Sigmoid colon (tissue), 7 donors: ENCODE results near the gene TIGIT. TPM values are rescaled to one million over a fixed set of nuclear protein-coding genes. Genes with fewer than 3 reads are reported as not detected.
"Not testable (repeated sequence)": the region's sequence is repeated elsewhere in the genome, so short reads cannot be mapped to it uniquely, and the experiment has no call there.

ENCODE experiments used
- DNase-seq: peaks from one replicate; pipeline ENCODE4 v3.0.0-alpha.2; 2019
- H3K27ac ChIP-seq, 4 donors: fragments of 200-600 bp; sonication (generic); one replicate each; pipeline ENCODE4 v1.5.1; 2016 to 2019; ENCODE audit warnings: mild to moderate bottlenecking in 1 of 4
- H3K27me3 ChIP-seq, 3 donors: fragments of 200-600 bp; sonication (generic); one replicate each; pipeline ENCODE4 v1.5.1; 2019; ENCODE audit warnings: mild to moderate bottlenecking in 1 of 3
- H3K36me3 ChIP-seq, 4 donors: fragments of 200-600 bp; sonication (generic); one replicate each; pipeline ENCODE4 v1.5.1; 2016 to 2019
- H3K4me1 ChIP-seq, 4 donors: fragments of 200-600 bp; sonication (generic); one replicate each; pipeline ENCODE4 v1.5.1; 2017 to 2019
- H3K4me3 ChIP-seq, 4 donors: fragments of 200-600 bp; sonication (generic); one replicate each; pipeline ENCODE4 v1.5.1; 2017 to 2019; ENCODE audit warnings: mild to moderate bottlenecking in 2 of 4, moderate library complexity in 1 of 4
- H3K9me3 ChIP-seq, 4 donors: fragments of 200-600 bp in 3 of 4; sonication (generic) in 3 of 4; one replicate each; pipeline versions ENCODE4 v1.5.1 to v1.6.1; 2013 to 2019
- EP300 ChIP-seq, 4 donors: sonication (generic); formaldehyde crosslinking; IDR thresholded peaks; one replicate each; pipeline ENCODE4 v1.6.1; 2017; ENCODE audit warnings: antibody characterized with exemption in 4 of 4
- POLR2A ChIP-seq, 2 donors: fragments of 450-650 bp; IDR thresholded peaks; one replicate each; pipeline ENCODE4 v1.6.1; 2016; ENCODE audit warnings: antibody characterized with exemption in 2 of 2, mild to moderate bottlenecking in 2 of 2, moderate library complexity in 2 of 2
- POLR2AphosphoS5 ChIP-seq, 4 donors: sonication (generic); formaldehyde crosslinking; IDR thresholded peaks; one replicate each; pipeline ENCODE4 v1.6.1; 2017; ENCODE audit warnings: antibody characterized with exemption in 4 of 4
- WGBS, 2 donors: extraction: QIAGEN DNeasy Blood & Tissue Kit; methylation state at CpG; one replicate each; pipeline ENCODE4 v1.1.7; 2013; 5-methylcytosine and 5-hydroxymethylcytosine counted together
- intact Hi-C: fragments of 100-400 bp; cut with DNase I; formaldehyde crosslinking; loops from one replicate; pipeline ENCODE4 v1.15.1; 2023
- polyA plus RNA-seq, 3 donors: library from polyadenylated mRNA; stranded (reverse); fragments of 200-250 nt; gene quantifications; one replicate each; pipeline ENCODE4 v1.2.3, GENCODE V29; 2013
- total RNA-seq, 4 donors: library from RNA; depleted of rRNA; stranded (reverse); fragments of >200 nt; gene quantifications; one replicate each; pipeline ENCODE4 v1.1.0, GENCODE V29; 2016
- TF ChIP-seq, protein P1 (sequence below), 4 experiments: fragments of 450-650 bp in 3 of 4; fragments of 200-600 bp in 1 of 4; IDR thresholded peaks; one replicate each; pipeline ENCODE4 v1.5.1; 2016 to 2019; ENCODE audit warnings: antibody characterized with exemption in 4 of 4, mild to moderate bottlenecking in 3 of 4, moderate library complexity in 2 of 4
- donor health status: healthy with polysubstance abuse.
- donor health status: Bipolar disorder and iron deficiency.
- donor health status: healthy.

Gene TIGIT
- total and polyA plus RNA-seq, 7 donors: 0.33 to 7.9 TPM; not detected in 5

DNA sequence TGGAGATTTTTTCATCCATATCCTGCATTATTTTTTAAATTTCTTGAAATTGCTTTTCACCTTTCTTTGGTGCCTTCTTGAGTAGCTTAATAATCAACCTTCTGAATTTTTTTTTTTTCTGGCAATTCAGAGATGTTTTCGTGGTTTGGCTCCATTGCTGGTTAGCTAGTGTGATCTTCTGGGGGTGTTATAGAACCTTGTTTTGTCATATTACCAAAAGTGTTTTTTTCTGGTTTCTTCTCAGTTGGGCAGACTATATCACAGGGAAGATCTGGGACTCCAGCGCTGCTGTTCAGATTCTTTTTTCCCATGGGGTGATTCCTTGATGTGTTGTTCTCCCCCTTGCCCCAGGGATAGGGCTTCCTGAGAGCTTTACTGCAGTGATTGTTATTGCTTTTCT lies 23.8 kb upstream of the TIGIT start:
- no peaks in the 10 kb centered on the region for H3K36me3 ChIP-seq
- intact Hi-C loops: no loop called here
- H3K27ac ChIP-seq: no peak overlapping the region
- H3K4me1 ChIP-seq: no peaks in the 10 kb centered on the region
- no peak for DNase-seq
- peaks cover 0 to 5% (median 2%) of the 10 kb centered on the region in 4 donors for H3K9me3 ChIP-seq
- H3K27me3 ChIP-seq: no peaks in the 10 kb centered on the region
- WGBS, 2 donors: 90 to 91% methylated on average over 2 of the region's 2 CpGs
- no peak overlapping the region for H3K4me3 ChIP-seq
- no peak for TF ChIP-seq EP300 (IDR thresholded peaks at IDR 0.05)

DNA sequence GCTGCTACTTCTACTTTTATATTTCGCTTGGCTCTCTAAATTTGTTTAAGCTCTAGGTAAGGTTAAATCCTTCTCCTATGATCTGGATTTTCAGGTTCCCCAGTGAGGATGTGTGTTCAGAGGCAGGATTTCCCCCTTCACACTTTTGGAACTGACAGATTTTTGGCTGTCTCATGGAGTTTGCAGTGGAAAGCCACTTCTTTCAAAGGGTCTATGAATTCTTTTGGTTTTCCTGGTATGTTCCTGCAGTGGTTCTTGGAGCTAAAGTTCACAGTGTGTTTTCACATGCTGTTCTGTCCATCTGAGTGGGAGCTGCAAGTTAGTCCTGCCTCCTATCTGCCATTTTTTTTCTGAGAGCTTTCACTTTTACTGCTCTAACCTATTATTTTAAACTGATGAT lies 21.6 kb upstream of the TIGIT start:
- intact Hi-C loops: no loop called here
- no peak for DNase-seq
- H3K4me1 ChIP-seq: no peaks in the 10 kb centered on the region
- no peaks in the 10 kb centered on the region for H3K36me3 ChIP-seq
- 79 to 82% methylated on average over 1 of the region's 1 CpG for WGBS, 2 donors
- TF ChIP-seq POLR2AphosphoS5 (IDR thresholded peaks at IDR 0.05): no peak
- no peak for TF ChIP-seq EP300 (IDR thresholded peaks at IDR 0.05)
- TF ChIP-seq POLR2A (IDR thresholded peaks at IDR 0.05): no peak
- TF ChIP-seq, protein P1, sequence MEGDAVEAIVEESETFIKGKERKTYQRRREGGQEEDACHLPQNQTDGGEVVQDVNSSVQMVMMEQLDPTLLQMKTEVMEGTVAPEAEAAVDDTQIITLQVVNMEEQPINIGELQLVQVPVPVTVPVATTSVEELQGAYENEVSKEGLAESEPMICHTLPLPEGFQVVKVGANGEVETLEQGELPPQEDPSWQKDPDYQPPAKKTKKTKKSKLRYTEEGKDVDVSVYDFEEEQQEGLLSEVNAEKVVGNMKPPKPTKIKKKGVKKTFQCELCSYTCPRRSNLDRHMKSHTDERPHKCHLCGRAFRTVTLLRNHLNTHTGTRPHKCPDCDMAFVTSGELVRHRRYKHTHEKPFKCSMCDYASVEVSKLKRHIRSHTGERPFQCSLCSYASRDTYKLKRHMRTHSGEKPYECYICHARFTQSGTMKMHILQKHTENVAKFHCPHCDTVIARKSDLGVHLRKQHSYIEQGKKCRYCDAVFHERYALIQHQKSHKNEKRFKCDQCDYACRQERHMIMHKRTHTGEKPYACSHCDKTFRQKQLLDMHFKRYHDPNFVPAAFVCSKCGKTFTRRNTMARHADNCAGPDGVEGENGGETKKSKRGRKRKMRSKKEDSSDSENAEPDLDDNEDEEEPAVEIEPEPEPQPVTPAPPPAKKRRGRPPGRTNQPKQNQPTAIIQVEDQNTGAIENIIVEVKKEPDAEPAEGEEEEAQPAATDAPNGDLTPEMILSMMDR (IDR thresholded peaks at IDR 0.05): no peak
- no peaks in the 10 kb centered on the region for H3K27me3 ChIP-seq
- no peak overlapping the region for H3K27ac ChIP-seq
- peaks cover 0 to 5% (median 2%) of the 10 kb centered on the region in 4 donors for H3K9me3 ChIP-seq
- H3K4me3 ChIP-seq: no peak overlapping the region

DNA sequence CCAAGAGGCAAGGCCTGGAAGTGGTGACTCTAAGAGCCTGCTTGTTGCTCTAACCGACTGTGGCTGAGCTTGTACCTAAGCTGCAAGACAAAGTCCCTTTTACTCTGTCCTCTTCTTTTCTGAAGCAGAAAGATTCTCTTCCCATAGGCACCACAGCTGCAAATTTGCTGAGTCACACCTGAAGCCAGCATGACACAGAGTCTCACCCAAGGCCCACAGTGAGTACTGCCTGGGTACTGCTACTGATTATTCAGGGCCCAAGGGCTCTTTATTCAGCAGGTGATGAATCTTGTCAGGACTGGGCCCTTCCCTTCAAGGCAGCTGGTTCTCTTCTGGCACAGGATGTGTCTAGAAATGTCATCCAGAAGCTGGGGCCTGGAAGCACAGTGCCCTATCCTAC lies 18.9 kb upstream of the TIGIT start:
- H3K9me3 ChIP-seq: no peaks in the 10 kb centered on the region
- TF ChIP-seq POLR2A (IDR thresholded peaks at IDR 0.05) (no peak), EP300 (IDR thresholded peaks at IDR 0.05) (no peak), POLR2AphosphoS5 (IDR thresholded peaks at IDR 0.05) (no peak)
- TF ChIP-seq, protein P1 (IDR thresholded peaks at IDR 0.05): no peak
- H3K27ac ChIP-seq: no peak overlapping the region
- no peaks in the 10 kb centered on the region for H3K4me1 ChIP-seq
- no peak for DNase-seq
- no peaks in the 10 kb centered on the region for H3K27me3 ChIP-seq
- intact Hi-C loops: no loop called here
- no peak overlapping the region for H3K4me3 ChIP-seq
- H3K36me3 ChIP-seq: no peaks in the 10 kb centered on the region
- 84 to 89% methylated on average over 1 of the region's 1 CpG for WGBS, 2 donors

DNA sequence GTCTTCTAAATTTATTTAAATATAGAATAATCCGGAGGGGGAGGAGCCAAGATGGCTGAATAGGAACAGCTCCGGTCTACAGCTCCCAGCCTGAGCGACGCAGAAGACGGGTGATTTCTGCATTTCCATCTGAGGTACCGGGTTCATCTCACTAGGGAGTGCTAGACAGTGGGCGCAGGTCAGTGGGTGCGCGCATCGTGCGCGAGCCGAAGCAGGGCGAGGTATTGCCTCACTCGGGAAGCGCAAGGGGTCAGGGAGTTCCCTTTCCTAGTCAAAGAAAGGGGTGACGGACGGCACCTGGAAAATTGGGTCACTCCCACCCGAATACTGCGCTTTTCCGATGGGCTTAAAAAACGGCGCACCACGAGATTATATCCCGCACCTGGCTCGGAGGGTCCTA lies 17.0 kb upstream of the TIGIT start:
- intact Hi-C loops, H3K9me3 ChIP-seq, DNase-seq, H3K4me3 ChIP-seq, H3K4me1 ChIP-seq, H3K27me3 ChIP-seq, H3K27ac ChIP-seq, H3K36me3 ChIP-seq: not testable (repeated sequence)
- 93 to 95% methylated on average over 20 to 26 of the region's 26 CpGs for WGBS, 2 donors

DNA sequence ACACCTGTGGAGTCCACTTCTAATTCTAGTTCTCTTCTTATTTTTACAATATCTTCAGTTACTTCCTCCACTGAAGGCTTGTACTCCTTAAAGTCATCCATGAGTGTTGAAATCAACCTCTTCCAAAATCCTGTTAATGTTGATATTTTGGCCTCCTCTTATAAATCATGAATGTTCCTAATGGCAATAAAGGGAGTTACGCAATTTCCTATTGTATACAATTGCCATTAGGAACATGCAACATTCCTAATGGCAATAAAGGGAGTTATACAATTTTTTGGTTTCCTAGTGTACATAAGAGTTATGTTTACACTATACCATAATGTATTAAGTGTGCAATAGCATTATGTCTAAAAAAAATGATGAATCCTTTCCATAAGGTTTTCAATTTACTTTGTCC lies 9.2 kb upstream of the TIGIT start:
- 93 to 97% methylated on average over 1 of the region's 1 CpG for WGBS, 2 donors
- TF ChIP-seq POLR2AphosphoS5 (IDR thresholded peaks at IDR 0.05) (no peak), POLR2A (IDR thresholded peaks at IDR 0.05) (no peak), EP300 (IDR thresholded peaks at IDR 0.05) (no peak)
- TF ChIP-seq, protein P1 (IDR thresholded peaks at IDR 0.05): no peak

DNA sequence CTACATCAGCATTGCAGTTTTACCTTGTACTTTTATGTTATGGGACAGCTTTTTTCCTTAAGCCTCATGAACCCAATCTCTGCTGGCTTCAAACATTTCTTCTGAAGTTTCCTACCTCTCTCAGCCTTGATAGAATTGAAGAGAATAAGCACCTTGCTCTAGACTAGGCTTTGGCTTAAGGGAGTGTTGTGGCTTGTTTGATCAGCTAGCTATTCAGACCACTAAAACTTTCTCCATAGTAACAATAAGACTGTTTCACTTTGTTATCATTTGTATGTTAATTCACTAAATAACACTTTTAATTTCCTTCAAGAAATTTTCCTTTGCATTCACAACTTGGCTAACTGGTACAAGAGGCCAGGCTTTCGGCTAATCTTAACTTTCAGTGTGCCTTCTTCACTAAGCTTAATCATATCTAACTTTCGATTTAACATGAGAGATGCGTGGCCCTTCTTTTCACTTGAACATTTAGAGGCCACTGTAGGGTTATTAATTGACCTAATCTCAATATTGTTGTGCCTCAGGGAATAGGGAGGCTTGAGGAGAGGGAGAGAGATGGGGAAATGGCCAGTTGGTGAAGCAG lies 8.1 kb upstream of the TIGIT start:
- DNase-seq: no peak
- Histone ChIP-seq H3K9me3 (no peaks in the 10 kb centered on the region), H3K4me3 (no peak overlapping the region), H3K27me3 (no peaks in the 10 kb centered on the region), H3K27ac (no peak overlapping the region), H3K4me1 (no peaks in the 10 kb centered on the region), H3K36me3 (no peaks in the 10 kb centered on the region)
- 87% methylated on average over 3 of the region's 3 CpGs for WGBS, 2 donors
- TF ChIP-seq POLR2A (IDR thresholded peaks at IDR 0.05) (no peak), POLR2AphosphoS5 (IDR thresholded peaks at IDR 0.05) (no peak), EP300 (IDR thresholded peaks at IDR 0.05) (no peak)
- TF ChIP-seq, protein P1 (IDR thresholded peaks at IDR 0.05): no peak
- intact Hi-C loops: no loop called here

More for the DNA sequence above, 9.2 kb upstream of the TIGIT start:
- Histone ChIP-seq H3K4me1 (no peaks in the 10 kb centered on the region), H3K27me3 (no peaks in the 10 kb centered on the region), H3K27ac (no peak overlapping the region), H3K4me3 (no peak overlapping the region), H3K36me3 (no peaks in the 10 kb centered on the region), H3K9me3 (no peaks in the 10 kb centered on the region)
- intact Hi-C loops: no loop called here
- DNase-seq: no peak
